ENCODE data around the gene CTTN.

DNA sequence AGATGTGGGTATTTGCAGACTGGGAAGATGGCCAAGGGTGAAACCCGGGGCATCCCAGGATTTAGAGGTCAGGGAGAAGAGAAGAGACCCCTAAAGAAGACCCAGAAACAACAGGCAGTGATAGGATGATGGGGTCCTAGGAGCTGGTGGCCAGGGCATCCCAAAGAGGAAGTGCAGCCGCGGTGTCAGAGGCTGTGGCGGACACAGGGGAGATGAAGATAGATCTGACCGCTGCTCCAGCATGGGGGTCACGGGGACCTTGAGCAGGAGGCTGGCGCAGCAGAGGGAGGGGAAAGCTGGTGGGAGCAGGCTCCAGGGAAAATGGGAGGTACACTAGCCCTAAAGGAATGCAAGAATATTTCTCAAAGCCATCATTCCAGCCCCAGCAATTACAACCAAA lies 47.3 kb downstream of the CTTN start:
- TF ChIP-seq YY1 (IDR thresholded peaks at IDR 0.05; ENCODE audit: low read depth, low read length) (no peak), BHLHE40 (IDR thresholded peaks at IDR 0.05; ENCODE audit: borderline replicate concordance in 1 of 2, low read depth in 2 of 2, low read length in 1 of 2) (no peak), RAD21 (IDR thresholded peaks at IDR 0.05; ENCODE audit: insufficient read depth, low read depth, low read length) (no peak), TAF1 (IDR thresholded peaks at IDR 0.05; ENCODE audit: borderline replicate concordance, low read depth, low read length) (no peak), EP300 (IDR thresholded peaks at IDR 0.05; ENCODE audit: borderline replicate concordance in 1 of 2, control insufficient read depth in 1 of 2, low read depth in 2 of 2, low read length in 2 of 2) (no peak), ZZZ3 (IDR thresholded peaks at IDR 0.05; ENCODE audit: control insufficient read depth, insufficient read length, low read depth) (no peak), RAD51 (IDR thresholded peaks at IDR 0.05) (no peak), EZH2 (IDR thresholded peaks at IDR 0.05; ENCODE audit: borderline replicate concordance, control insufficient read depth, low read depth, low read length) (no peak), IKZF2 (IDR thresholded peaks at IDR 0.05) (no peak), POLR2A (IDR thresholded peaks at IDR 0.05; ENCODE audit: low read depth, low read length) (no peak)
- TF ChIP-seq, protein P1, sequence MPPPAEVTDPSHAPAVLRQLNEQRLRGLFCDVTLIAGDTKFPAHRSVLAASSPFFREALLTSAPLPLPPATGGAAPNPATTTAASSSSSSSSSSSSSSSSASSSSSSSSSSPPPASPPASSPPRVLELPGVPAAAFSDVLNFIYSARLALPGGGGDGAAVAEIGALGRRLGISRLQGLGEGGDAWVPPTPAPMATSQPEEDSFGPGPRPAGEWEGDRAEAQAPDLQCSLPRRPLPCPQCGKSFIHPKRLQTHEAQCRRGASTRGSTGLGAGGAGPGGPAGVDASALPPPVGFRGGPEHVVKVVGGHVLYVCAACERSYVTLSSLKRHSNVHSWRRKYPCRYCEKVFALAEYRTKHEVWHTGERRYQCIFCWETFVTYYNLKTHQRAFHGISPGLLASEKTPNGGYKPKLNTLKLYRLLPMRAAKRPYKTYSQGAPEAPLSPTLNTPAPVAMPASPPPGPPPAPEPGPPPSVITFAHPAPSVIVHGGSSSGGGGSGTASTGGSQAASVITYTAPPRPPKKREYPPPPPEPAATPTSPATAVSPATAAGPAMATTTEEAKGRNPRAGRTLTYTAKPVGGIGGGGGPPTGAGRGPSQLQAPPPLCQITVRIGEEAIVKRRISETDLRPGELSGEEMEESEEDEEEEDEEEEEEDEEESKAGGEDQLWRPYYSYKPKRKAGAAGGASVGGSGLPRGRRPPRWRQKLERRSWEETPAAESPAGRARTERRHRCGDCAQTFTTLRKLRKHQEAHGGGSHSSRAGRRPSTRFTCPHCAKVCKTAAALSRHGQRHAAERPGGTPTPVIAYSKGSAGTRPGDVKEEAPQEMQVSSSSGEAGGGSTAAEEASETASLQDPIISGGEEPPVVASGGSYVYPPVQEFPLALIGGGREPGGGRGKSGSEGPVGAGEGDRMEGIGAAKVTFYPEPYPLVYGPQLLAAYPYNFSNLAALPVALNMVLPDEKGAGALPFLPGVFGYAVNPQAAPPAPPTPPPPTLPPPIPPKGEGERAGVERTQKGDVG (CRISPR knock-in tag; IDR thresholded peaks at IDR 0.05), result no peak
- TF ChIP-seq, protein P2, sequence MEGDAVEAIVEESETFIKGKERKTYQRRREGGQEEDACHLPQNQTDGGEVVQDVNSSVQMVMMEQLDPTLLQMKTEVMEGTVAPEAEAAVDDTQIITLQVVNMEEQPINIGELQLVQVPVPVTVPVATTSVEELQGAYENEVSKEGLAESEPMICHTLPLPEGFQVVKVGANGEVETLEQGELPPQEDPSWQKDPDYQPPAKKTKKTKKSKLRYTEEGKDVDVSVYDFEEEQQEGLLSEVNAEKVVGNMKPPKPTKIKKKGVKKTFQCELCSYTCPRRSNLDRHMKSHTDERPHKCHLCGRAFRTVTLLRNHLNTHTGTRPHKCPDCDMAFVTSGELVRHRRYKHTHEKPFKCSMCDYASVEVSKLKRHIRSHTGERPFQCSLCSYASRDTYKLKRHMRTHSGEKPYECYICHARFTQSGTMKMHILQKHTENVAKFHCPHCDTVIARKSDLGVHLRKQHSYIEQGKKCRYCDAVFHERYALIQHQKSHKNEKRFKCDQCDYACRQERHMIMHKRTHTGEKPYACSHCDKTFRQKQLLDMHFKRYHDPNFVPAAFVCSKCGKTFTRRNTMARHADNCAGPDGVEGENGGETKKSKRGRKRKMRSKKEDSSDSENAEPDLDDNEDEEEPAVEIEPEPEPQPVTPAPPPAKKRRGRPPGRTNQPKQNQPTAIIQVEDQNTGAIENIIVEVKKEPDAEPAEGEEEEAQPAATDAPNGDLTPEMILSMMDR (IDR thresholded peaks at IDR 0.05 in 2 of 3, conservative IDR thresholded peaks at IDR 0.05 in 1 of 3; ENCODE audit: control insufficient read depth in 2 of 3, extremely low read depth in 1 of 3, insufficient read depth in 1 of 3, low read depth in 3 of 3, low read length in 3 of 3), result no peak
- TF ChIP-seq, protein P3, sequence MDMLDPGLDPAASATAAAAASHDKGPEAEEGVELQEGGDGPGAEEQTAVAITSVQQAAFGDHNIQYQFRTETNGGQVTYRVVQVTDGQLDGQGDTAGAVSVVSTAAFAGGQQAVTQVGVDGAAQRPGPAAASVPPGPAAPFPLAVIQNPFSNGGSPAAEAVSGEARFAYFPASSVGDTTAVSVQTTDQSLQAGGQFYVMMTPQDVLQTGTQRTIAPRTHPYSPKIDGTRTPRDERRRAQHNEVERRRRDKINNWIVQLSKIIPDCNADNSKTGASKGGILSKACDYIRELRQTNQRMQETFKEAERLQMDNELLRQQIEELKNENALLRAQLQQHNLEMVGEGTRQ (IDR thresholded peaks at IDR 0.05; ENCODE audit: borderline replicate concordance, low read depth, low read length), result no peak
